NCI-H524 treated with DMSO at 0.1 percent for 48 hours (cell line): ENCODE data around the gene ASPHD2.
"Not testable (repeated sequence)": the region's sequence is repeated elsewhere in the genome, so short reads cannot be mapped to it uniquely, and the experiment has no call there.

Source experiments
- DNase-seq: peaks from one replicate; lab custom pipeline; 2025; lab: John Stamatoyannopoulos, UW

The ASPHD2 gene

DNA sequence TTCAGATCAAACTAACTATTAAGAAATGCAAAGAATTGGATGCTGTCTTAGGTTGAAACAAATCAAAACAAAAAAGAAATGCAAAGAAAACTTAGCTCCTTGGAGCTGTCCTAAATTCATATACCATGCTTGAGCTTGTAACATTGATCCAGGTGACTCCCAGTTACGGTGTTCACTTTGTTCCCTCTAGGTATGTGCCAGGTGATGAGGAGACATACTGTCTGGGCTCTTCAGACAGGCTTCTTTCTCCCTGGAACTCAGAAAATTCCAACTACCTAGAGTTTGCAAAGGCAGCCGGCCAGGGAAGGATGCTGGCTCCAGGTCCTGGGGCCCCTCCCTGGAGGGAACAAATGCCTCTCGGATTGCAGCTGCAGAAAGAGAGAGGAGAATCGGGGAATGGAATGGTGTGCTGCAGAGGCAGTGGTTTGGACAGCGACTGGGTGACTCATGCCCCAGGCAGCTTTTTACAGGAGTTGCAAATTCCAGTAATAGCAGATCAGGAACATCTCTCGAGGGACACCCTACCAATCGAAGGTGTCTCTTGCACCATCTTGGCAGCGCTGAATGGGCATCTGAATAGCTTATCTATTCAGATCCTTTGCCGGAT lies 12.3 kb upstream of the ASPHD2 start:
- DNase-seq: no peak

GRCh38 chr22:26417406-26417805 lies 11.7 kb upstream of the ASPHD2 start:
- no peak for DNase-seq

- DNase-seq: no peak
Observed at GRCh38 chr22:26418620-26419019, 10.4 kb upstream of the ASPHD2 start.

DNA sequence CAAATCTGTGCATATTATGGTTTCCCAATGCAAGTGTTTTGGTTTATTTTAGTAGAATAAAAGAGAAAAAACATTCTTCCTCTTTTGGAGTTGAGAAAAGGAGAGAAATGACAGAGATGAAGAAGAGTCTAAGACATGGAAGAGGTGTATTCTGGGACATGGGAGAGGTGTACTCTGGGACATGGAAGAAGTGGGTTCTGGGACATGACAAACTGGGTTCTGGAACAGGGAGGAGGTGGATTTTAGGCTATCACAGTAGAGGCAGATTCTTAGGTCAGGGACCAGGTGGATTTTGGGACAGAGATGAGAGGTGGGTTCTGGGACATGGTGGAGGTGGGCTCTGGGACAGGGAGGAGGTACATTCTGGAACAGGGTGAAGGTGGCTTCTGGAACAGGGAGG lies 2.1 kb upstream of the ASPHD2 start:
- no peak for DNase-seq

DNA sequence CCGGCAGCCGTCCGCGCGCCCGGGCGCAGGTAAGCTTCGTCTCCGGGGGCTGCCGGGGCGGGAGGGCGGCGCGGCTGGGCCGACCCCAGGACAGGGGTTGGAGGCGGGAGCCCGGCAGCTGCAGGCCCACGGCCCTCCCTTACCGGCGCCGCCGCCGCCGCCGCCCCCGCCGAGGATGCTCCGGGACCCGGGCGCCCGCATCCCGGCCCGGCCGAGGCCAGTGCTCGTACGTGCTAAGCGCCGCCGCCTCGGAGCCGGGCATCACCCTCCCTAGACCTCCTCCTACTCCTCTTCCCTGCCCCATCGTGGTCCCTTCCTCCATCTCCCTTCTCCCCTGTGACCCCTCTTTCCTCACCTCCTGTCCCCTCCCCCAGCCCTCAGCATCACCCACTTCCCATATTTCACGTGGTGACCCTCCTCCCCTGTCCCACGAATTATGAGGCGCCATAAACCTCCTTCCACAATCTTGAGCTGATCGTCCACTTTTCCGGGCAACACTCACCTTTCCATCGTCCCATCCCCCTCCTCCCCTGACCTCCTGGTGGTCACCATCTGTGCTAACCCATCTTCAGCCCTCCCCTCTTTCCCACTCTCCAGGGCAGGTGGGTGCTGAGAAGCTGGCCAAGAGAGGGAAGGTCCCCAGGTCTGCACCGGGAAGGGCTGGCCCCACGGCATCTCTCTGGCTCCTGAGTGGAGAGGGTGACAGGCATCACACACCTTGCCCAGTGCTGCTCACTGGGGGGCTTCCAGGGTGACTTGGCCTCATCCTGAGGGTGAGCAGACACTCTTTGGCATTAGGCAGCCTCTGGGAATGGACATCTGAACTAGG lies 612 bp downstream of the ASPHD2 start:
- no peak for DNase-seq

DNA sequence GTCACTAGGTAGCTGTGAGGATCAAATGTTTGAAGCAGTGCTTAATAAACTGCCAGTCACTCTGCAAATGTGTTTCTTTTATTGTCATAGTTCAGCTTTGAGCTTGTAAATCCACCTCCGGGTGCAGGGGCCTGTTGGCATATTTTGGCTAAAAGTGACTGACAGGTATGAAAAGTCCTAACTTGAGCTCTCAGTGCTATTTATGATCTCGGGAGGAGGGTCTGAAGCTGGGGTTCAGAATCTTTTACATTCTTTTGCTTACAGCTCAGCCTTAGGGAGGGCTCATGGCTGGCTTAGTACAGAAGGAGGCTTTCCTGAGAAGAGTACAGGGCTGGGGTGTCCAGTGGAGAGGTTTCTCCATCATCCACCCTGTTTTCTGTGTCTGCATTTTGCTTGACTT lies 1.5 kb downstream of the ASPHD2 start:
- no peak for DNase-seq

DNA sequence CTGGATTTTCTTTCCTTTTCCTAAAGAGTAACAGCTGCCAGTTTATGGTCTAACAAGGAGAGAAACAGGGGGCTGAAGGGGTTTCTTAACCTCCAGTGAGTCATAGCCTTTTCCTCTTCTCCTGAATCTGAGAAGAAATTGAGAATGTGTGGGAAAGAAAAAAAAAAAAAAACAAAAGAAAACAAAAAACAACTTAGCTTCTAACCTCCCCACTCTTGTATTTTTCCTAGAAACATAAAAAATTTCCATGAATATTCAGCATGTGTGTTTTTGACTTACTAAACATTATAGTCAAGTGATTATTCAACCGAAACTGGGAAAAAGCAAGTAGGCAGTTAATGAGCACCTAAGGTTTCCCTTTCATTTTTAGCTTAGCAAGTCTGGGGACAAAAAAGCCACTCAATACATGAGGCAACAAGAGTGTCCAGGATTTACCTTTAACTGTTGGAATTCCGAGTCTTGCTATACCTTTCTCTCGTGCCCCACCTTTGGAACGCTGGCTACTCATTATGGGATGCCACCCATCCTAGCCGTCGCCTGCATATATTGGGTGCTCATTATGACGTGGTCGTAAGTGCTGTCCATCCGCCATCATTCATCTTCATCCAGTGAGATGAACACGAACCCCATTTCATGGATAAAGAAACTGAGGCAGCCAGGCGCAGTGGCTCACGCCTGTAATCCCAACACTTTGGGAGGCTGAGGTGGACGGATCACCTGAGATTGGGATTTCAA lies 2.4 kb downstream of the ASPHD2 start:
- no peak for DNase-seq

- no peak for DNase-seq
Observed at GRCh38 chr22:26432619-26433311, 3.7 kb downstream of the ASPHD2 start.

DNA sequence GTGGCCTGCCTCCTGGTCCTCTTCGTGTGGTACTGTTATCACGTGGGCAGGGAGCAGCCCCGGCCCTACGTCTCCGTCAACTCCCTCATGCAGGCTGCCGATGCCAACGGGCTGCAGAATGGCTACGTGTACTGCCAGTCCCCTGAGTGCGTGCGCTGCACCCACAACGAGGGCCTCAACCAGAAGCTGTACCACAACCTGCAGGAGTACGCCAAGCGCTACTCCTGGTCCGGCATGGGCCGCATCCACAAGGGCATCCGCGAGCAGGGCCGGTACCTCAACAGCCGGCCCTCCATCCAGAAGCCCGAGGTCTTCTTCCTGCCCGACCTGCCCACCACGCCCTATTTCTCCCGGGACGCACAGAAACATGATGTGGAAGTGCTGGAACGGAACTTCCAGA lies 4.7 kb downstream of the ASPHD2 start:
- no peak for DNase-seq

DNA sequence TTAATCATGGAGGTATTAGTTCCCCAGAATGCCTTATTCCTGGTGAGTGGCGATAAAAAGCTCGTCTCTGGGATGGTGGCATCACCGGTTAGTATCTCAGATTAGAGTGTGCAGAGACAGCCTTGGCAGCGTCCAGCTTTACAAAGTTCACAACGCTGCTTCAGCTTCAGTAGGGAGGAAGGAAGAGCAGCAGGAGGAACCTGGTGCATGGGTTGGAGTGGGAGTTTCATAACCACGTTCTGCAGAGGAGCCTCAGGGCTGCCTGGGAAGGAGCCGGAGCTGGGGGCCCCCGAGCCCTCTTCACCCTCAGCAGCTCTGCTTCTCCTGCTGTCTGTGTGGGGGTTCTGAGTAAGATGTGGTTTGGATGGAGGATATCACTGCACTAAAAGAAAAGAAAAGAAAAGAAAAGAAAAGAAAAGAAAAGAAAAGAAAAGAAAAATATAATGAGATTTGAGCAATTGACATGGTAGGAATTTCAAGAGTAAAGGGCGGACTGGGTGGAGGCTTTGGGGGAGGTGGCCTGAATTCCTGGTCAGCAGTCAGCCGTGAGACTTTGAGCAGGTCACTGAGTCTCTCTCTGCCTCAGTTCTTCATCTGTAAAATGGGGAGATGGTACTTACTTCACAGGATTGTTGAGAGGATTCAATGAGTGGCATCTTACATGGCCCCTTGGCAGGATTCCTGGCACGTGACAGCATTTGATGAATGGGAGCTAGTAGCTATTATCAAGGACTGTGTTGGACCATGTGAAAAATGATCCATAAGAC lies 6.5 kb downstream of the ASPHD2 start:
- DNase-seq: no peak

GRCh38 chr22:26436903-26437515 lies 7.9 kb downstream of the ASPHD2 start:
- no peak for DNase-seq

GRCh38 chr22:26437694-26438392 lies 8.8 kb downstream of the ASPHD2 start:
- DNase-seq: no peak

DNA sequence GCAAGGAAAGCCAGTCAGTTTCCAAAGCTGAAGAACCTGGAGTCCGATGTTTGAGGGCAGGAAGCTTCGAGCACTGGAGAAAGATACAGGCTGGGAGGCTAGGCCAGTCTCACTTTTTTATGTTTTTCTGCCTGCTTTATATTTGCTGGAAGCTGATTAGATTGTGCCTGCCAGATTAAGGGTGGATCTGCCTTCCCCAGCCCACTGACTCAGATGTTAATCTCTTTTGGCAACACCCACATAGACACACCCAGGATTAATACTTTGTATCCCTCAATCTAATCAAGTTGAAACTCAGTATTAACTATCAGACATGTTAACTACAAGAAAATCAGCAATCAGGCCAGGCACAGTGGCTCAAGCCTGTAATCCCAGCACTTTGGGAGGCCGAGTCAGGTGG lies 9.7 kb downstream of the ASPHD2 start:
- not testable (repeated sequence) for DNase-seq

DNA sequence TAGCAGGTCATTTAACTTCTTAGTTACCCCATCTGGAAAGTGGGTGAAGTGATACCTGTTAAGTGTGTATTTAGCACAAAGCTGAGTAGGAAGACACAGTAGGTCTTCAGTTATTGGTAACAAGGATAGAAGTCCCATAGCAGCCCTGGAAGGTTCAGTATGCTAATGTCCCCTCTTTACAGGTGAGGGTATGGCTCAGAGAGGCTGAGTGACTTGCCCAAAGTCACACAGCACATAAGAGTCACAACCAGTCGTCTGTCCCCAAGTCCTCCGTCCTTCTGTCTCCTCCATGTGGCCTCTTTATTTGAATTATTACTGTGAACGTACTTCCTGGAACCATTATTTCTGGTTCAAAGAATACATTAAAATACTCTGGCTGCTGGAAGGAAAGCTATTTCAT lies 10.5 kb downstream of the ASPHD2 start:
- no peak for DNase-seq

- no peak for DNase-seq
Observed at GRCh38 chr22:26442086-26442756, 13.2 kb downstream of the ASPHD2 start.

- DNase-seq: no peak
Observed at GRCh38 chr22:26443901-26444690, 15.0 kb downstream of the ASPHD2 start.

- DNase-seq: no peak
Observed at GRCh38 chr22:26444777-26445176, 15.7 kb downstream of the ASPHD2 start.

GRCh38 chr22:26445577-26446275 lies 16.7 kb downstream of the ASPHD2 start:
- DNase-seq: no peak
